Smooth muscle cell (in vitro differentiated cells): Measurements from ENCODE around the gene EXOC3L2. TPM values are rescaled to one million over a fixed set of nuclear protein-coding genes. Genes with fewer than 3 reads are reported as not detected.
A peak's percentile ranks its signal among the peaks of the same experiment; 100 is the strongest.

Source experiments
- DNase-seq: peaks from one replicate; lab custom pipeline; 2025; ENCODE audit not compliant: unreplicated experiment; lab: John Stamatoyannopoulos, UW
- H2AFZ ChIP-seq: fragments of 200-600 bp; sonication (generic); 2 replicates; pipeline ENCODE4 v1.6.0; 2016; ENCODE audit warnings: antibody characterized with exemption, low read depth, mild to moderate bottlenecking
- H3F3A ChIP-seq: fragments of 200-600 bp; sonication (generic); 2 replicates; pipeline ENCODE4 v1.6.0; 2017; ENCODE audit warnings: antibody characterized with exemption, low read depth
- H3K27ac ChIP-seq: fragments of 200-600 bp; sonication (generic); 2 replicates; pipeline ENCODE4 v1.5.1; 2016; ENCODE audit warnings: low read depth, mild to moderate bottlenecking
- H3K27me3 ChIP-seq: fragments of 200-600 bp; sonication (generic); 2 replicates; pipeline ENCODE4 v1.6.1; 2016; ENCODE audit warnings: low read depth, mild to moderate bottlenecking
- H3K36me3 ChIP-seq: fragments of 200-600 bp; sonication (generic); 2 replicates; pipeline ENCODE4 v1.5.1; 2016; ENCODE audit warnings: low read depth
- H3K4me1 ChIP-seq: fragments of 200-600 bp; sonication (generic); 2 replicates; pipeline ENCODE4 v1.5.1; 2016; ENCODE audit warnings: low read depth
- H3K4me2 ChIP-seq: fragments of 200-600 bp; sonication (generic); 2 replicates; pipeline ENCODE4 v1.6.0; 2016; ENCODE audit warnings: mild to moderate bottlenecking
- H3K4me3 ChIP-seq: fragments of 200-600 bp; sonication (generic); 2 replicates; pipeline ENCODE4 v1.5.1; 2016; ENCODE audit warnings: mild to moderate bottlenecking
- H3K79me2 ChIP-seq: fragments of 200-600 bp; sonication (generic); 2 replicates; pipeline ENCODE4 v1.6.0; 2016; ENCODE audit warnings: low read depth, mild to moderate bottlenecking
- H3K9ac ChIP-seq: fragments of 200-600 bp; sonication (generic); 2 replicates; pipeline ENCODE4 v1.6.0; 2016; ENCODE audit warnings: low read depth
- H3K9me3 ChIP-seq: fragments of 200-600 bp; sonication (generic); replicated peaks from 2 replicates; pipeline ENCODE4 v1.5.1; 2016; ENCODE audit warnings: low read depth
- H4K20me1 ChIP-seq: fragments of 200-600 bp; sonication (generic); 2 replicates; pipeline ENCODE4 v1.6.0; 2016; ENCODE audit warnings: low read depth
- CTCF ChIP-seq: fragments of 200-600 bp; sonication (generic); IDR thresholded peaks from 2 replicates; pipeline ENCODE4 v1.5.1; 2017; ENCODE audit warnings: borderline replicate concordance, mild to moderate bottlenecking, antibody characterized with exemption; ENCODE audit not compliant: insufficient read depth, poor library complexity, severe bottlenecking
- WGBS: methylation state at CpG from one replicate; pipeline ENCODE4 v1.1.7; 2016; ENCODE audit warnings: low lambda C conversion rate; 5-methylcytosine and 5-hydroxymethylcytosine counted together
- polyA plus RNA-seq: library from polyadenylated mRNA; unstranded; fragments of >200 nt; fragmentation: Nextera tagmentation; extraction: Ambion mirVana; gene quantifications from 2 replicates; pipeline ENCODE4 v1.2.1, GENCODE V29; 2016
- total RNA-seq: library from RNA; depleted of rRNA; stranded (reverse); fragments of >200 nt; gene quantifications from 2 replicates; pipeline ENCODE4 v1.2.3, GENCODE V29; 2014

The EXOC3L2 gene
- total and polyA plus RNA-seq, 2 experiments from 2014 or later, result 0.76 to 7.5 TPM

- no peak for TF ChIP-seq CTCF
- H3K9ac ChIP-seq, result no peak overlapping the region
- H3K4me1 ChIP-seq, result no peaks in the 10 kb centered on the region
- no peak overlapping the region for H2AFZ ChIP-seq
- H3K79me2 ChIP-seq, result no peaks in the 10 kb centered on the region
- no peak overlapping the region for H3K4me3 ChIP-seq
- H3K27ac ChIP-seq, result peak overlapping the region; percentile 91
- no peaks in the 10 kb centered on the region for H3K36me3 ChIP-seq
- peaks cover 18% of the 10 kb centered on the region for H4K20me1 ChIP-seq
- no peak for DNase-seq
- peaks cover 2% of the 10 kb centered on the region for H3K9me3 ChIP-seq
- peaks cover 34% of the 10 kb centered on the region for H3F3A ChIP-seq
- WGBS, result 89% methylated on average over 3 of the region's 3 CpGs
- no peaks in the 10 kb centered on the region for H3K27me3 ChIP-seq
- H3K4me2 ChIP-seq, result peak overlapping the region; percentile 71
Measured at GRCh38 chr19:45279587-45280192, 34.5 kb upstream of the EXOC3L2 start.

GRCh38 chr19:45278087-45278486, 32.9 kb upstream of the EXOC3L2 start:
- H3K79me2 ChIP-seq, result no peaks in the 10 kb centered on the region
- H3K4me1 ChIP-seq, result no peaks in the 10 kb centered on the region
- peaks cover under 1% of the 10 kb centered on the region for H3K36me3 ChIP-seq
- no peaks in the 10 kb centered on the region for H3K9me3 ChIP-seq
- no peak overlapping the region for H2AFZ ChIP-seq
- WGBS, result 88% methylated on average over 9 of the region's 10 CpGs
- H4K20me1 ChIP-seq, result peaks cover 20% of the 10 kb centered on the region
- no peak overlapping the region for H3K4me2 ChIP-seq
- H3K4me3 ChIP-seq, result no peak overlapping the region
- no peaks in the 10 kb centered on the region for H3K27me3 ChIP-seq
- DNase-seq, result no peak
- TF ChIP-seq CTCF, result no peak
- H3K9ac ChIP-seq, result no peak overlapping the region
- H3F3A ChIP-seq, result peaks cover 34% of the 10 kb centered on the region
- no peak overlapping the region for H3K27ac ChIP-seq

GRCh38 chr19:45276284-45276687, 31.1 kb upstream of the EXOC3L2 start:
- H3K9me3 ChIP-seq, result no peaks in the 10 kb centered on the region
- H2AFZ ChIP-seq, result no peak overlapping the region
- no peak overlapping the region for H3K4me3 ChIP-seq
- H4K20me1 ChIP-seq, result peaks cover 27% of the 10 kb centered on the region
- H3K79me2 ChIP-seq, result no peaks in the 10 kb centered on the region
- H3K27ac ChIP-seq, result no peak overlapping the region
- H3K9ac ChIP-seq, result no peak overlapping the region
- peak; percentile 5 for DNase-seq
- H3K27me3 ChIP-seq, result no peaks in the 10 kb centered on the region
- no peak overlapping the region for H3K4me2 ChIP-seq
- no peaks in the 10 kb centered on the region for H3K4me1 ChIP-seq
- peaks cover 3% of the 10 kb centered on the region for H3K36me3 ChIP-seq
- peaks cover 34% of the 10 kb centered on the region for H3F3A ChIP-seq
- 39% methylated on average over 7 of the region's 7 CpGs for WGBS
- no peak for TF ChIP-seq CTCF

- TF ChIP-seq CTCF, result no peak
- Histone ChIP-seq H3K4me3 (no peak overlapping the region), H3K4me1 (no peaks in the 10 kb centered on the region), H3K27ac (no peak overlapping the region), H4K20me1 (peaks cover 27% of the 10 kb centered on the region), H3K79me2 (no peaks in the 10 kb centered on the region), H2AFZ (no peak overlapping the region), H3K36me3 (peaks cover 3% of the 10 kb centered on the region), H3K9me3 (no peaks in the 10 kb centered on the region), H3K4me2 (no peak overlapping the region), H3K27me3 (no peaks in the 10 kb centered on the region), H3K9ac (no peak overlapping the region), H3F3A (peaks cover 29% of the 10 kb centered on the region)
- 72% methylated on average over 12 of the region's 12 CpGs for WGBS
- DNase-seq, result no peak
Measured at GRCh38 chr19:45275370-45275971, 30.3 kb upstream of the EXOC3L2 start.
